ENCODE results near the gene UMODL1. TPM values are rescaled to one million over a fixed set of nuclear protein-coding genes. Genes with fewer than 3 reads are reported as not detected.

UMODL1 gene
- total and polyA plus RNA-seq, 4 experiments from 2014 or later = 0.08 to 1.1 (median 0.58) TPM; not detected in 1

DNA sequence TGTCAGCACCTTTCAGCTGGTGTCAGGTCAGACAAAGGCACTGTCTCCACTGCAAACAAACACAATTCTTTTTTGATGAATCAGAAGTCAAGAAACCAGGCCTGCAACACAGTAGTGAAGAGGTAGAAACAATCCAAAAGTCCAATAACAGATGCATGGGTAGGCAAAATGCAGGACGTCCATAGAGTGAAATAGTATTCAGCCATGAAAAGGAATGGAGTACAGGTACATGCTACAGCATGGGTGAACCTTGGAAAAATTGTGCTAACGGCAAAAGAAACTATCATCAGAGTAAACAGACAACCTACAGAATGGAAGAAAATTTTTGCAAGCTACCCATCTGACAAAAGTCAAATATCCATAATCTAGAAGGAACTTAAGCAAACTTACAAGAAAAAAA is 34.8 kb upstream of the UMODL1 start:
- intact Hi-C loops (cut with micrococcal nuclease) = no loop called here
- peaks cover 0 to 5% (median 0%) of the 10 kb centered on the region in 8 donors for H3K9me3 Mint-ChIP-seq
- Histone ChIP-seq H3K9me3 (ENCODE audit: control insufficient read depth in 1 of 2, low read length in 2 of 2) (no peaks in the 10 kb centered on the region), H3K4me3 (ENCODE audit: low read length in 2 of 2) (no peak overlapping the region), H3K36me3 (ENCODE audit: insufficient read depth, low read length) (no peaks in the 10 kb centered on the region), H3K4me1 (ENCODE audit: insufficient read depth, low read length) (no peaks in the 10 kb centered on the region), H3K27ac (ENCODE audit: low read depth, low read length) (no peak overlapping the region), H3K27me3 (ENCODE audit: insufficient read depth, low read length) (no peaks in the 10 kb centered on the region)
- DNase-seq = no peak
- no peaks in the 10 kb centered on the region for H3K27me3 Mint-ChIP-seq
- ChIA-PET CTCF (ENCODE audit: partially characterized antibody) (no interaction called here), POLR2A (ENCODE audit: partially characterized antibody) (no interaction called here)
- H3K4me1 Mint-ChIP-seq = peaks cover 0 to 1% (median 0%) of the 10 kb centered on the region in 4 donors
- H3K36me3 Mint-ChIP-seq = no peaks in the 10 kb centered on the region
- no peak overlapping the region for H3K4me3 Mint-ChIP-seq
- H3K27ac Mint-ChIP-seq = no peak overlapping the region

- H3K27ac Mint-ChIP-seq = peak overlapping the region in 1 of 7 donors; percentile 13
- no peaks in the 10 kb centered on the region for H3K27me3 ChIP-seq (ENCODE audit: insufficient read depth, low read length)
- intact Hi-C loops (cut with micrococcal nuclease) = no loop called here
- H3K27me3 Mint-ChIP-seq = no peaks in the 10 kb centered on the region
- POLR2A ChIA-PET (ENCODE audit: partially characterized antibody) = no interaction called here
- H3K9me3 Mint-ChIP-seq = peaks cover 0 to 5% (median 0%) of the 10 kb centered on the region in 8 donors
- H3K36me3 ChIP-seq (ENCODE audit: insufficient read depth, low read length) = no peaks in the 10 kb centered on the region
- no peaks in the 10 kb centered on the region for H3K36me3 Mint-ChIP-seq
- CTCF ChIA-PET (ENCODE audit: partially characterized antibody) = interaction anchor here (1.2 to 1.4 kb wide), 2 partner anchors 12 to 70 kb away, joined by 3 to 4 read pairs; no protein-coding TSS in a partner anchor
- DNase-seq = no peak
- peaks cover 0 to 1% (median 0%) of the 10 kb centered on the region in 4 donors for H3K4me1 Mint-ChIP-seq
- no peaks in the 10 kb centered on the region for H3K9me3 ChIP-seq (ENCODE audit: control insufficient read depth in 1 of 2, low read length in 2 of 2)
- H3K27ac ChIP-seq (ENCODE audit: low read depth, low read length) = no peak overlapping the region
- H3K4me3 Mint-ChIP-seq = no peak overlapping the region
- H3K4me3 ChIP-seq (ENCODE audit: low read length in 2 of 2) = no peak overlapping the region
- H3K4me1 ChIP-seq (ENCODE audit: insufficient read depth, low read length) = no peaks in the 10 kb centered on the region
Observed at GRCh38 chr21:42037516-42037915, 33.6 kb upstream of the UMODL1 start.

GRCh38 chr21:42037943-42038342 is 33.2 kb upstream of the UMODL1 start:
- no peak overlapping the region for H3K27ac Mint-ChIP-seq
- H3K4me1 ChIP-seq (ENCODE audit: insufficient read depth, low read length) = no peaks in the 10 kb centered on the region
- intact Hi-C loops (cut with micrococcal nuclease) = no loop called here
- no peaks in the 10 kb centered on the region for H3K36me3 ChIP-seq (ENCODE audit: insufficient read depth, low read length)
- peaks cover 0 to 5% (median 0%) of the 10 kb centered on the region in 8 donors for H3K9me3 Mint-ChIP-seq
- POLR2A ChIA-PET (ENCODE audit: partially characterized antibody) = interaction anchor here (0.6 kb wide), 1 partner anchor 69 kb away, joined by 3 read pairs; no protein-coding TSS in a partner anchor
- no peak overlapping the region for H3K4me3 ChIP-seq (ENCODE audit: low read length in 2 of 2)
- H3K9me3 ChIP-seq (ENCODE audit: control insufficient read depth in 1 of 2, low read length in 2 of 2) = no peaks in the 10 kb centered on the region
- DNase-seq = no peak
- no peaks in the 10 kb centered on the region for H3K27me3 Mint-ChIP-seq
- H3K27me3 ChIP-seq (ENCODE audit: insufficient read depth, low read length) = no peaks in the 10 kb centered on the region
- CTCF ChIA-PET (ENCODE audit: partially characterized antibody) = interaction anchor here (1.2 to 1.4 kb wide), 2 partner anchors 11 to 70 kb away, joined by 3 to 4 read pairs; no protein-coding TSS in a partner anchor
- H3K4me1 Mint-ChIP-seq = peaks cover 0 to 1% (median 0%) of the 10 kb centered on the region in 4 donors
- no peak overlapping the region for H3K4me3 Mint-ChIP-seq
- no peak overlapping the region for H3K27ac ChIP-seq (ENCODE audit: low read depth, low read length)
- H3K36me3 Mint-ChIP-seq = no peaks in the 10 kb centered on the region

DNA sequence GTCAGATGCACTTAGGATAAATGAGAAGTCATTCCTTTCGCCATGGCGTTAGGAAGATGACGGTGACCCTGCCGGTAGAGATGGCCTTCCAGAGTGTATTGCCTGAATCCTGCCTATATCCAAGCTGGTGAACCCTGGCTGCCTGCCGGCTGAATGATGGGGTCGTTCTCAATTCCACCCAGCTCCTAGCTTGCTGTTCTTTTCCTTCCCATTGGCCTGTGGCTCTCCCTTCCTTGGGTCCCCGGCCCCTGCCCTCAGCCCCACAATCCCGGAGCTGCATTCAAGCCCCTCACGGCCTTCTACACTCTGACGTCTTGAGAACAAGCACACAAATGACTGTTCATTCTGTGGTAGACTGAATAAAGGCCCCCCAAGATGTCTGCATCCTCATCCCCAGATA is 32.7 kb upstream of the UMODL1 start:
- intact Hi-C loops (cut with micrococcal nuclease) = no loop called here
- H3K4me3 ChIP-seq (ENCODE audit: low read length in 2 of 2) = no peak overlapping the region
- Mint-ChIP-seq H3K4me3 (no peak overlapping the region), H3K27ac (peak overlapping the region in 2 of 7 donors; percentile 19 to 60), H3K27me3 (no peaks in the 10 kb centered on the region), H3K36me3 (no peaks in the 10 kb centered on the region), H3K9me3 (peaks cover 0 to 5% (median 0%) of the 10 kb centered on the region in 8 donors), H3K4me1 (peaks cover 0 to 1% (median 0%) of the 10 kb centered on the region in 4 donors)
- H3K27ac ChIP-seq (ENCODE audit: low read depth, low read length) = no peak overlapping the region
- no peaks in the 10 kb centered on the region for H3K27me3 ChIP-seq (ENCODE audit: insufficient read depth, low read length)
- DNase-seq = no peak
- no peaks in the 10 kb centered on the region for H3K36me3 ChIP-seq (ENCODE audit: insufficient read depth, low read length)
- CTCF ChIA-PET (ENCODE audit: partially characterized antibody) = interaction anchor here (1.2 to 1.4 kb wide), 2 partner anchors 11 to 69 kb away, joined by 3 to 4 read pairs; no protein-coding TSS in a partner anchor
- H3K9me3 ChIP-seq (ENCODE audit: control insufficient read depth in 1 of 2, low read length in 2 of 2) = no peaks in the 10 kb centered on the region
- POLR2A ChIA-PET (ENCODE audit: partially characterized antibody) = interaction anchor here (0.6 kb wide), 1 partner anchor 69 kb away, joined by 3 read pairs; no protein-coding TSS in a partner anchor
- no peaks in the 10 kb centered on the region for H3K4me1 ChIP-seq (ENCODE audit: insufficient read depth, low read length)

GRCh38 chr21:42038826-42039425 is 32.2 kb upstream of the UMODL1 start:
- CTCF ChIA-PET (ENCODE audit: partially characterized antibody) = interaction anchor here (1.2 to 1.8 kb wide), 3 partner anchors 9 to 69 kb away, joined by 3 to 5 read pairs (median 4); no protein-coding TSS in a partner anchor

DNA sequence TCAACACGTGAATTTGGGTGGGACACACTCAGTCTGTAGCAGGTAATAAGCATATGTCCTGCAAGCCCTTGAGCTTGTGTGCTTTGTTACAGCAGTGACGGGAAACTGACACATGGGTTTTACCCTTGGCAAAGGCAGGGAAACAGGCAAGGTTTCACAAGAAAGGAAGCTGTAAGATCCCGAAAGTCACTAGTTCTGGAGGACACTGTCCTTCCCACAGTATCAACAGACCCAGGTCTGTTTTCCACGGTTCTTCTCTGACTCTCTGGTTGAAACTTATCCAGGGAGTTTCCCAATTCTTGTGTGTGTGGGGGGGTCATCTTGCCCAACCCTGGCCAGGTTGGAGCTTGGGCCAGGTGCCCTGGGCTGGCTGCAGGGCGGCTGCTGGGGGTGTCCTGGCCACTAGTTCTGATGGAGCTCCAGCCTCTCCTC is 31.6 kb upstream of the UMODL1 start:
- no peaks in the 10 kb centered on the region for H3K27me3 ChIP-seq (ENCODE audit: insufficient read depth, low read length)
- no peak overlapping the region for H3K27ac Mint-ChIP-seq
- ChIA-PET CTCF (ENCODE audit: partially characterized antibody) (interaction anchor here (0.9 to 1.8 kb wide), 2 partner anchors 10 to 69 kb away, joined by 4 to 5 read pairs; no protein-coding TSS in a partner anchor), POLR2A (ENCODE audit: partially characterized antibody) (interaction anchor here (2.3 kb wide), 1 partner anchor 23 kb away, joined by 9 read pairs; no protein-coding TSS in a partner anchor)
- H3K9me3 Mint-ChIP-seq = peaks cover 0 to 5% (median 0%) of the 10 kb centered on the region in 8 donors
- H3K36me3 ChIP-seq (ENCODE audit: insufficient read depth, low read length) = no peaks in the 10 kb centered on the region
- no peaks in the 10 kb centered on the region for H3K27me3 Mint-ChIP-seq
- H3K36me3 Mint-ChIP-seq = no peaks in the 10 kb centered on the region
- peaks cover 0 to 1% (median 0%) of the 10 kb centered on the region in 4 donors for H3K4me1 Mint-ChIP-seq
- intact Hi-C loops (cut with micrococcal nuclease) = no loop called here
- no peaks in the 10 kb centered on the region for H3K4me1 ChIP-seq (ENCODE audit: insufficient read depth, low read length)
- no peak overlapping the region for H3K4me3 Mint-ChIP-seq
- H3K9me3 ChIP-seq (ENCODE audit: control insufficient read depth in 1 of 2, low read length in 2 of 2) = no peaks in the 10 kb centered on the region
- no peak overlapping the region for H3K27ac ChIP-seq (ENCODE audit: low read depth, low read length)
- DNase-seq = no peak
- no peak overlapping the region for H3K4me3 ChIP-seq (ENCODE audit: low read length in 2 of 2)

More at GRCh38 chr21:42038826-42039425, 32.2 kb upstream of the UMODL1 start:
- peaks cover 0 to 5% (median 0%) of the 10 kb centered on the region in 8 donors for H3K9me3 Mint-ChIP-seq
- no peak overlapping the region for H3K27ac ChIP-seq (ENCODE audit: low read depth, low read length)
- H3K4me3 Mint-ChIP-seq = no peak overlapping the region
- H3K36me3 Mint-ChIP-seq = no peaks in the 10 kb centered on the region
- no peak for DNase-seq
- H3K27ac Mint-ChIP-seq = peak overlapping the region in 2 of 7 donors; percentile 19 to 60
- intact Hi-C loops (cut with micrococcal nuclease) = no loop called here
- H3K9me3 ChIP-seq (ENCODE audit: control insufficient read depth in 1 of 2, low read length in 2 of 2) = no peaks in the 10 kb centered on the region
- no peaks in the 10 kb centered on the region for H3K4me1 ChIP-seq (ENCODE audit: insufficient read depth, low read length)
- no peaks in the 10 kb centered on the region for H3K36me3 ChIP-seq (ENCODE audit: insufficient read depth, low read length)
- H3K4me1 Mint-ChIP-seq = peaks cover 0 to 1% (median 0%) of the 10 kb centered on the region in 4 donors
- no peak overlapping the region for H3K4me3 ChIP-seq (ENCODE audit: low read length in 2 of 2)
- H3K27me3 Mint-ChIP-seq = no peaks in the 10 kb centered on the region
- POLR2A ChIA-PET (ENCODE audit: partially characterized antibody) = no interaction called here
- H3K27me3 ChIP-seq (ENCODE audit: insufficient read depth, low read length) = no peaks in the 10 kb centered on the region

GRCh38 chr21:42039911-42040351 is 31.2 kb upstream of the UMODL1 start:
- DNase-seq = no peak
- no peaks in the 10 kb centered on the region for H3K36me3 Mint-ChIP-seq
- CTCF ChIA-PET (ENCODE audit: partially characterized antibody) = interaction anchor here (0.9 to 1.8 kb wide), 2 partner anchors 10 to 68 kb away, joined by 4 to 5 read pairs; no protein-coding TSS in a partner anchor
- H3K4me1 ChIP-seq (ENCODE audit: insufficient read depth, low read length) = no peaks in the 10 kb centered on the region
- peaks cover 0 to 5% (median 0%) of the 10 kb centered on the region in 8 donors for H3K9me3 Mint-ChIP-seq
- no peaks in the 10 kb centered on the region for H3K27me3 Mint-ChIP-seq
- H3K36me3 ChIP-seq (ENCODE audit: insufficient read depth, low read length) = no peaks in the 10 kb centered on the region
- intact Hi-C loops (cut with micrococcal nuclease) = no loop called here
- H3K9me3 ChIP-seq (ENCODE audit: control insufficient read depth in 1 of 2, low read length in 2 of 2) = no peaks in the 10 kb centered on the region
- H3K4me3 Mint-ChIP-seq = no peak overlapping the region
- peaks cover 0 to 1% (median 0%) of the 10 kb centered on the region in 4 donors for H3K4me1 Mint-ChIP-seq
- H3K27ac ChIP-seq (ENCODE audit: low read depth, low read length) = no peak overlapping the region
- H3K27ac Mint-ChIP-seq = peak overlapping the region in 1 of 7 donors; percentile 77
- H3K4me3 ChIP-seq (ENCODE audit: low read length in 2 of 2) = no peak overlapping the region
- no peaks in the 10 kb centered on the region for H3K27me3 ChIP-seq (ENCODE audit: insufficient read depth, low read length)
- POLR2A ChIA-PET (ENCODE audit: partially characterized antibody) = interaction anchor here (2.3 kb wide), 1 partner anchor 23 kb away, joined by 9 read pairs; no protein-coding TSS in a partner anchor

All from CD4-positive, alpha-beta memory T cell (primary cell).